DND-41 (cell line): ENCODE results near the gene AUTS2.
A peak's percentile ranks its signal among the peaks of the same experiment; 100 is the strongest.
"Not testable (repeated sequence)": the region's sequence is repeated elsewhere in the genome, so short reads cannot be mapped to it uniquely, and the experiment has no call there.

Experiments used
- ATAC-seq: fragments of 200-7000 bp; cut with Tn5 transposase; 3 replicates; pipeline ENCODE4 v1.9.1; 2021; ENCODE audit warnings: low read depth; ENCODE audit not compliant: insufficient read depth
- DNase-seq: peaks from one replicate; pipeline ENCODE4 v3.0.0-alpha.2; 2020
- H2AFZ ChIP-seq: 2 replicates; pipeline ENCODE4 v1.6.0; 2012; ENCODE audit warnings: low read depth, low read length
- H3K27ac ChIP-seq: 2 replicates; pipeline ENCODE4 v1.5.1; 2012; ENCODE audit warnings: low read length, inconsistent platforms
- H3K27me3 ChIP-seq: fragments of 200-600 bp; sonication (generic); 2 replicates; pipeline ENCODE4 v1.6.0; 2012; ENCODE audit warnings: low read length, mild to moderate bottlenecking, inconsistent platforms; ENCODE audit not compliant: insufficient read depth, poor library complexity
- H3K36me3 ChIP-seq: 2 replicates; pipeline ENCODE4 v1.5.1; 2012; ENCODE audit warnings: low read length, inconsistent platforms; ENCODE audit not compliant: insufficient read depth
- H3K4me1 ChIP-seq: 2 replicates; pipeline ENCODE4 v1.5.1; 2012; ENCODE audit warnings: mild to moderate bottlenecking, low read length; ENCODE audit not compliant: insufficient read depth
- H3K4me2 ChIP-seq: 2 replicates; pipeline ENCODE4 v1.6.0; 2012; ENCODE audit warnings: mild to moderate bottlenecking, moderate library complexity, low read length, inconsistent platforms; ENCODE audit not compliant: insufficient read depth
- H3K4me3 ChIP-seq, 2 experiments: fragments of 200-600 bp in 1 of 2; shearing (Covaris generic) in 1 of 2; 2 replicates each; pipeline ENCODE4 v1.5.1; 2012 to 2016; ENCODE audit warnings: inconsistent platforms in 2 of 2, low read length in 2 of 2, mild to moderate bottlenecking in 2 of 2, low read depth in 1 of 2, moderate library complexity in 1 of 2
- H3K79me2 ChIP-seq: 2 replicates; pipeline ENCODE4 v1.6.0; 2012; ENCODE audit warnings: low read length, inconsistent platforms; ENCODE audit not compliant: insufficient read depth
- H3K9ac ChIP-seq: 2 replicates; pipeline ENCODE4 v1.6.0; 2012; ENCODE audit warnings: low read depth, mild to moderate bottlenecking, inconsistent platforms, low read length, moderate library complexity
- H3K9me3 ChIP-seq: 2 replicates; pipeline ENCODE4 v1.5.1; 2012; ENCODE audit warnings: low read length, moderate library complexity, mild to moderate bottlenecking, inconsistent platforms; ENCODE audit not compliant: insufficient read depth, severe bottlenecking
- H4K20me1 ChIP-seq: 2 replicates; pipeline ENCODE4 v1.6.0; 2012; ENCODE audit warnings: low read length; ENCODE audit not compliant: insufficient read depth
- CTCF ChIP-seq: IDR thresholded peaks from 2 replicates; pipeline ENCODE4 v1.5.1; 2012; ENCODE audit warnings: borderline replicate concordance, low read length, moderate library complexity, mild to moderate bottlenecking; ENCODE audit not compliant: poor library complexity, severe bottlenecking; ENCODE audit errors: extremely low read depth
- EZH2 ChIP-seq: IDR thresholded peaks from 3 replicates; pipeline ENCODE4 v1.6.1; 2012; ENCODE audit warnings: borderline replicate concordance, low read depth, mild to moderate bottlenecking, moderate library complexity, low read length, inconsistent platforms; ENCODE audit not compliant: severe bottlenecking

AUTS2 gene

GRCh38 chr7:70812511-70812910, 1214.2 kb downstream of the AUTS2 start:
- TF ChIP-seq EZH2, result no peak
- TF ChIP-seq CTCF, result peak; percentile 12
- no peaks in the 10 kb centered on the region for H3K36me3 ChIP-seq
- H3K9me3 ChIP-seq, result peaks cover under 1% of the 10 kb centered on the region
- no peak overlapping the region for H2AFZ ChIP-seq
- H3K4me3 ChIP-seq, result no peak overlapping the region
- no peak overlapping the region for H3K27ac ChIP-seq
- H3K4me1 ChIP-seq, result peaks cover 12% of the 10 kb centered on the region; the same call in 1 of the 2 replicates
- DNase-seq (no peak), ATAC-seq (no peak)
- no peaks in the 10 kb centered on the region for H3K79me2 ChIP-seq
- H3K9ac ChIP-seq, result no peak overlapping the region
- no peaks in the 10 kb centered on the region for H4K20me1 ChIP-seq
- H3K4me2 ChIP-seq, result no peak overlapping the region
- H3K27me3 ChIP-seq, result peaks cover 2% of the 10 kb centered on the region

- H3K27ac ChIP-seq, H3K9me3 ChIP-seq, DNase-seq, H3K4me3 ChIP-seq, H4K20me1 ChIP-seq, H3K27me3 ChIP-seq, H3K4me1 ChIP-seq, H2AFZ ChIP-seq, H3K36me3 ChIP-seq, ATAC-seq, H3K79me2 ChIP-seq, H3K4me2 ChIP-seq, H3K9ac ChIP-seq: not testable (repeated sequence)
Observed at GRCh38 chr7:70822490-70822889, 1224.2 kb downstream of the AUTS2 start.

GRCh38 chr7:70829221-70830059, 1231.2 kb downstream of the AUTS2 start:
- H3K4me3 ChIP-seq, result peak overlapping the region in 1 of 2 experiments; percentile 41; a peak in 2 of 4 replicates
- H4K20me1 ChIP-seq, result no peaks in the 10 kb centered on the region
- TF ChIP-seq EZH2 (peak; percentile 62), CTCF (peak; percentile 91)
- H2AFZ ChIP-seq, result peak overlapping the region; percentile 69
- ATAC-seq (peak; percentile 90), DNase-seq (peak; percentile 72)
- H3K4me1 ChIP-seq, result peaks cover 14% of the 10 kb centered on the region
- no peak overlapping the region for H3K27ac ChIP-seq
- H3K27me3 ChIP-seq, result peaks cover 7% of the 10 kb centered on the region
- peak overlapping the region; percentile 66 for H3K4me2 ChIP-seq
- H3K79me2 ChIP-seq, result no peaks in the 10 kb centered on the region
- H3K9ac ChIP-seq, result no peak overlapping the region; the same call in 1 of the 2 replicates
- H3K9me3 ChIP-seq, result no peaks in the 10 kb centered on the region
- H3K36me3 ChIP-seq, result no peaks in the 10 kb centered on the region

GRCh38 chr7:70830060-70830395, 1231.8 kb downstream of the AUTS2 start:
- H3K27ac ChIP-seq, result no peak overlapping the region
- no peaks in the 10 kb centered on the region for H3K36me3 ChIP-seq
- DNase-seq, result no peak
- no peak overlapping the region for H2AFZ ChIP-seq
- peak overlapping the region; percentile 66 for H3K4me2 ChIP-seq
- peak overlapping the region in 1 of 2 experiments; percentile 41; a peak in 1 of 4 replicates for H3K4me3 ChIP-seq
- H3K9me3 ChIP-seq, result no peaks in the 10 kb centered on the region
- no peak overlapping the region; the same call in 1 of the 2 replicates for H3K9ac ChIP-seq
- ATAC-seq, result no peak
- no peaks in the 10 kb centered on the region for H4K20me1 ChIP-seq
- peaks cover 14% of the 10 kb centered on the region for H3K4me1 ChIP-seq
- H3K79me2 ChIP-seq, result no peaks in the 10 kb centered on the region
- TF ChIP-seq EZH2 (no peak), CTCF (no peak)
- peaks cover 7% of the 10 kb centered on the region for H3K27me3 ChIP-seq
